Chondrocyte (in vitro differentiated cells): ENCODE data around the gene DCDC2C. TPM values are rescaled to one million over a fixed set of nuclear protein-coding genes. Genes with fewer than 3 reads are reported as not detected.
A peak's percentile ranks its signal among the peaks of the same experiment; 100 is the strongest.

Source experiments
- DNase-seq: peaks from one replicate; pipeline ENCODE4 v3.0.0; 2021; ENCODE audit warnings: mixed read lengths, low spot score
- H3K27ac Mint-ChIP-seq: one replicate; pipeline ENCODE4 v1.8.0; 2021; ENCODE audit warnings: mild to moderate bottlenecking, moderate library complexity, mixed read lengths; ENCODE audit not compliant: unreplicated experiment
- H3K27me3 Mint-ChIP-seq: 2 replicates; pipeline ENCODE4 v1.8.0; 2021; ENCODE audit warnings: low read depth, mixed read lengths
- H3K36me3 Mint-ChIP-seq: 2 replicates; pipeline ENCODE4 v1.8.0; 2021; ENCODE audit warnings: low read depth, mixed read lengths
- H3K4me1 Mint-ChIP-seq: 2 replicates; pipeline ENCODE4 v1.8.0; 2021; ENCODE audit warnings: low read depth, mild to moderate bottlenecking, mixed read lengths
- H3K4me3 Mint-ChIP-seq: one replicate; pipeline ENCODE4 v1.8.0; 2021; ENCODE audit warnings: mild to moderate bottlenecking, moderate library complexity, mixed read lengths; ENCODE audit not compliant: unreplicated experiment
- H3K9me3 Mint-ChIP-seq: 2 replicates; pipeline ENCODE4 v1.8.0; 2021; ENCODE audit warnings: low read depth, mixed read lengths
- total RNA-seq: library from RNA; stranded (reverse); gene quantifications from 3 replicates; pipeline ENCODE4 v1.2.1, GENCODE V29; 2021
- TF ChIP-seq, protein P1 (sequence below): fragments of 200-600 bp; sonication (generic); IDR thresholded peaks from 2 replicates; pipeline ENCODE4 v1.5.0; 2021; ENCODE audit warnings: antibody characterized with exemption, mild to moderate bottlenecking, moderate library complexity

The DCDC2C gene
- total RNA-seq, 1 donor from 2014 or later: not detected

DNA sequence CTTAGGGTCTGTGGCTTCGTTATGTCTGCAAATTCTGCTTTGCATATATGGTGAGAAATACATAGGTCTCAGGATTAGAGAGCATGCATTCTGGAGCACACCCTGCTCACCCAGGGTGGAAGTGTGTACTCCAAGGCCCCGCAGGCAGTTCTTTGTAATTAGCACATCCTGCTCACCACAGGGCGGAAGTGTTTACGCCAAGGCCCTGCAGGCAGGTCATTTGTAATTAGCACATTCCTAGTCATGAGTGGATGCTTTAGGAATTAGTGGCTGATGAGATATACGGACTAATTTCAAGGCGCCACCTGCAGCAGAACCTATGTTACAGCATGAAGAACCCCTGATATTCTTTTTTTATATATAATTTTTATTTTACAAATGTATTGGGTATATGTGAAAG lies 41.1 kb upstream of the DCDC2C start:
- H3K4me3 Mint-ChIP-seq: no peak overlapping the region
- no peaks in the 10 kb centered on the region for H3K36me3 Mint-ChIP-seq
- DNase-seq: no peak
- H3K4me1 Mint-ChIP-seq: peaks cover 11% of the 10 kb centered on the region
- TF ChIP-seq, protein P1, sequence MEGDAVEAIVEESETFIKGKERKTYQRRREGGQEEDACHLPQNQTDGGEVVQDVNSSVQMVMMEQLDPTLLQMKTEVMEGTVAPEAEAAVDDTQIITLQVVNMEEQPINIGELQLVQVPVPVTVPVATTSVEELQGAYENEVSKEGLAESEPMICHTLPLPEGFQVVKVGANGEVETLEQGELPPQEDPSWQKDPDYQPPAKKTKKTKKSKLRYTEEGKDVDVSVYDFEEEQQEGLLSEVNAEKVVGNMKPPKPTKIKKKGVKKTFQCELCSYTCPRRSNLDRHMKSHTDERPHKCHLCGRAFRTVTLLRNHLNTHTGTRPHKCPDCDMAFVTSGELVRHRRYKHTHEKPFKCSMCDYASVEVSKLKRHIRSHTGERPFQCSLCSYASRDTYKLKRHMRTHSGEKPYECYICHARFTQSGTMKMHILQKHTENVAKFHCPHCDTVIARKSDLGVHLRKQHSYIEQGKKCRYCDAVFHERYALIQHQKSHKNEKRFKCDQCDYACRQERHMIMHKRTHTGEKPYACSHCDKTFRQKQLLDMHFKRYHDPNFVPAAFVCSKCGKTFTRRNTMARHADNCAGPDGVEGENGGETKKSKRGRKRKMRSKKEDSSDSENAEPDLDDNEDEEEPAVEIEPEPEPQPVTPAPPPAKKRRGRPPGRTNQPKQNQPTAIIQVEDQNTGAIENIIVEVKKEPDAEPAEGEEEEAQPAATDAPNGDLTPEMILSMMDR: peak; percentile 15
- H3K27me3 Mint-ChIP-seq: no peaks in the 10 kb centered on the region
- H3K9me3 Mint-ChIP-seq: no peaks in the 10 kb centered on the region
- H3K27ac Mint-ChIP-seq: no peak overlapping the region

DNA sequence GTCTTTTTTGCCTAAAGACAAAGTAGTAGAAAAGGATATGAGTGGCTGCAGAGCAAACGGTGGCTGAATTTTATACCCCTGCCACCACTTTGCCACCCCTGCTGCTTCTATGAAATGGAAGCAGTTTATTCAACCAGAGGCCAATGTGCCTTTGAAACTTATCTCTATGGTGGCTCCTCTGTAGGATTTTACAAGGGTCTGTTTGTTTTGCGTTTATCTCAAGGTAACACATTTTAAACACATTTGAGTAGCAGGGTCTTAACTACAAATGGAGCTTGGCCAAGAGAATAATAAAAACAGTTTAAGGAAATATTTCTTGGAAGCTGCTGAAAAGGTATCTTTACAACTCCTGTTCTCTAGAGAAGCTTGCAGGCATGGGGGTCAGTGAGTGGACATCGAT lies 39.3 kb upstream of the DCDC2C start:
- DNase-seq: no peak
- H3K4me1 Mint-ChIP-seq: peaks cover 6% of the 10 kb centered on the region
- peaks cover 5% of the 10 kb centered on the region for H3K27me3 Mint-ChIP-seq
- H3K36me3 Mint-ChIP-seq: no peaks in the 10 kb centered on the region
- H3K27ac Mint-ChIP-seq: no peak overlapping the region
- no peaks in the 10 kb centered on the region for H3K9me3 Mint-ChIP-seq
- TF ChIP-seq, protein P1: no peak
- no peak overlapping the region for H3K4me3 Mint-ChIP-seq

DNA sequence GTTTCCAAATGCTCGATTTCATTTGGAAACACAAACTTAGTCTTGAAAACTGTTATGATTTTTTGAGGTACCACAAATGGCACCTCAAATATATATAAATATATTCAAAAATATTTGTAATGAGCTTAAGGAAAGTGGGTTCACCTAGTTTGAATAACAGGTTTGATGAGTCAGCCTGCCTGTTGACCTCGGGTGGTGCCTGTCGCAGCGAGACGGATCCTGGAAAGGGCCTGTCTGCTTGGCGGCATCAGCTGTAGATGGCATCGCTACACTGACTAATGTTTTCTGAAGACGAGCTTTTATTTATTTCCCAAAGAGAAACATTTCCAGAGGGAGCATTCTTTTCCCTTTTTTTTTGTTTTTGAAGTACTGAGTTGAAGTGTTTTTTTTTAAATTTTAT lies 38.5 kb upstream of the DCDC2C start:
- no peak overlapping the region for H3K27ac Mint-ChIP-seq
- H3K27me3 Mint-ChIP-seq: peaks cover 8% of the 10 kb centered on the region
- no peaks in the 10 kb centered on the region for H3K9me3 Mint-ChIP-seq
- no peaks in the 10 kb centered on the region for H3K36me3 Mint-ChIP-seq
- no peak overlapping the region for H3K4me3 Mint-ChIP-seq
- TF ChIP-seq, protein P1: no peak
- H3K4me1 Mint-ChIP-seq: no peaks in the 10 kb centered on the region
- no peak for DNase-seq

DNA sequence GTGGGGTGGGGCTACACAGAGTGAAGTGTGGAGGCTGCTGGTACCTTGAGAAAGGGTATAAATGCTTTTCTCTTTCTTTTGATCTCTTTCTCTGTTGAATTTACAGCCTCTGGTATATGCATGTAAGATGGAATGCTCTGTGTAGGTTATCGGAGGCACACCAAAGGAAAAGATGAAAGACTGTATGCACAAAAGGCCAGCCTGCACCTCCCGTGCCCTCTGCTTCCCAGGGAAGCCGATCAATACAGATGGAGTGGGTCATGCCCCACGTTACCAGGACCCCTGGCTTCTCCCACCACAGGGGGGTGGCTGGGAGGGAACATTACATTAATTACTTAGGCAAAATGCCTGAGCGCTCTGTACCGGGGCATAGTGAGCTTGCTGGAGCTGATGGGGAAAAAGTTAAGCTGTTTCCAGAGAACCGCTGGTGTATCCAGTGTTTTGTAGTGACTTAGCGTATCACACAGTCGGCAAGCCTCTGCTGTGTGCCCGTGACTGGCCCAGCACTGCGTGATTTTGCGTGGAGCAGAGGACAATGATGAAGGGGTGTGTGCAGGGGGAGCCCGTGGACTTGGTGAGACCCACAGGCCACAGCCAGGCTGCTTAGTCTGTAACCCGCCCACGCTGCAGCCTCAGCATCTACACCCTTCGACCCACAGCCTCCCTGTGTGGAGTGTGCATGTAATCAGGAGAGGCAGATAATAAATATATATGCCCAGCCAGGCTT lies 37.3 kb upstream of the DCDC2C start:
- Mint-ChIP-seq H3K27ac (no peak overlapping the region), H3K27me3 (peaks cover 8% of the 10 kb centered on the region), H3K4me1 (no peaks in the 10 kb centered on the region), H3K36me3 (no peaks in the 10 kb centered on the region), H3K9me3 (no peaks in the 10 kb centered on the region), H3K4me3 (no peak overlapping the region)
- DNase-seq: no peak
- TF ChIP-seq, protein P1: no peak

DNA sequence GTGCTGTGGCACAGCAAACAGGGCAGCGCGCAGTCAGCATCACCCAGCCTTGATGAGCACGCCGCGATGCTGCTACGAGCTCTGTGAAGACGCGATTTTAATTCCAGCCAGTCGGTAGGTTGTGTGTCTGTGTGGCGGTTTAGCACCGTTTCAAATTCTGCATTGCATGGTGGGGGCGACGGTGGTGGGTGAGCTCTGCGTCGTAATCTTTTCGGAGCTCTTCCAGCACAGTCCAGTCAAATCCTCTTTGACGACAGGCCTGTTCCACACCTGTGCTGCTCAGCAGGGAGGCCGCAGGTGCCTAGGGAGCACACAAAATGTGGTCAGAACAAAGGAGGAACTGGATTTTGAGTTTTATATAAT lies 36.8 kb upstream of the DCDC2C start:
- H3K9me3 Mint-ChIP-seq: no peaks in the 10 kb centered on the region
- no peak overlapping the region for H3K27ac Mint-ChIP-seq
- DNase-seq: no peak
- peaks cover 8% of the 10 kb centered on the region for H3K27me3 Mint-ChIP-seq
- H3K36me3 Mint-ChIP-seq: no peaks in the 10 kb centered on the region
- TF ChIP-seq, protein P1: no peak
- H3K4me3 Mint-ChIP-seq: no peak overlapping the region
- H3K4me1 Mint-ChIP-seq: no peaks in the 10 kb centered on the region
